ENCODE results near the gene SPIN2A. TPM values are rescaled to one million over a fixed set of nuclear protein-coding genes. Genes with fewer than 3 reads are reported as not detected.
"Not testable (repeated sequence)": the region's sequence is repeated elsewhere in the genome, so short reads cannot be mapped to it uniquely, and the experiment has no call there.

Gene SPIN2A
- total RNA-seq (ENCODE audit: low replicate concordance) = 0.63 TPM in 1 of 2 replicates, not detected in the other

DNA sequence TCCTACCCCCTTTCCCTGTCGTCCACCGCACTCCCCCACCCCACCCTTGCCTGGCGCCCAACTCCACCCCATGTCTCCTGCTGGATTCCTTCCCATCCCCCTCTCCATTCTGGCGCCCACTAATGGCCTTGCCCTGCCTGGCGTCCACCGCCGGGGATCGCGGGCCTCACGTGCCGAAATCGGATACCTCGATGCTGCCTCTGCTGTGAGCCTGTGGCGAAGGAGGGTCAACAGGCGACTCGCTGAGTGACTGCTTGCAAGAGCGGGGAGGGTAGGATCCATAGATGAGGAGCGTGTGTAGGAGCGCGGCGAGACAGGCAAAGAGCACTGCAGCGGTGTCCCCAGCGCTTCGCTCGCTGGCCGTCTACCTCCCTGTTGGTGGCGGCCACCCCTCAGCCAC, at the start of gene SPIN2A:
Gene SPIN2A (minus strand): TSS at position 325 of the 400 bp plus-strand sequence. CDS start 800 bp downstream, outside the sequence.
- H3K4me3 ChIP-seq (ENCODE audit: low read depth, low read length) = peak within 1 kb of the TSS; percentile 40
- not testable (repeated sequence) for DNase-seq (ENCODE audit: low read depth)

GRCh38 chrX:57178605-57179004, 41.4 kb upstream of the SPIN2A start:
- no peak for DNase-seq (ENCODE audit: low read depth)
- TF ChIP-seq, protein P1, sequence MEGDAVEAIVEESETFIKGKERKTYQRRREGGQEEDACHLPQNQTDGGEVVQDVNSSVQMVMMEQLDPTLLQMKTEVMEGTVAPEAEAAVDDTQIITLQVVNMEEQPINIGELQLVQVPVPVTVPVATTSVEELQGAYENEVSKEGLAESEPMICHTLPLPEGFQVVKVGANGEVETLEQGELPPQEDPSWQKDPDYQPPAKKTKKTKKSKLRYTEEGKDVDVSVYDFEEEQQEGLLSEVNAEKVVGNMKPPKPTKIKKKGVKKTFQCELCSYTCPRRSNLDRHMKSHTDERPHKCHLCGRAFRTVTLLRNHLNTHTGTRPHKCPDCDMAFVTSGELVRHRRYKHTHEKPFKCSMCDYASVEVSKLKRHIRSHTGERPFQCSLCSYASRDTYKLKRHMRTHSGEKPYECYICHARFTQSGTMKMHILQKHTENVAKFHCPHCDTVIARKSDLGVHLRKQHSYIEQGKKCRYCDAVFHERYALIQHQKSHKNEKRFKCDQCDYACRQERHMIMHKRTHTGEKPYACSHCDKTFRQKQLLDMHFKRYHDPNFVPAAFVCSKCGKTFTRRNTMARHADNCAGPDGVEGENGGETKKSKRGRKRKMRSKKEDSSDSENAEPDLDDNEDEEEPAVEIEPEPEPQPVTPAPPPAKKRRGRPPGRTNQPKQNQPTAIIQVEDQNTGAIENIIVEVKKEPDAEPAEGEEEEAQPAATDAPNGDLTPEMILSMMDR (IDR thresholded peaks at IDR 0.05; ENCODE audit: insufficient read depth, low read length) = no peak
- H3K4me3 ChIP-seq (ENCODE audit: low read depth, low read length) = no peak overlapping the region

DNA sequence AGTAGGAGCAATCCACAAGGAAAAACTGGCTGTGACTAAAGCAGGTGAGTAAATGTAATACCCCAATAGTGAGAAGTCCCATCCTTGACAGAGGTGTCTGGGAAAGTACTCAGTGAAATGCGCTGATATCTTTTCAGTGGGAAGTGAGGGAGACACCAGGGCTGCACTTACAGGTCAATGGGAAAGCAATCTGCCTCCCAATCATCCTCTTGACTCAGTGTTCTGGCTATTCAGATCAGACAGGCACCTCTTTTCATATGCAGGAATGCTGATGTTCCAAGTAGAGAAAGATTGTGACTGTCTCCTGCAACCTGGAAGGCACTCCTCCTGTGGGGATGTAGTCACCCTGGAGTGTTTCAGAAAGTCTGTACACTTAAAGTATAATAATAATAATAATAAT, 39.9 kb upstream of the SPIN2A start:
- TF ChIP-seq, protein P1 (IDR thresholded peaks at IDR 0.05; ENCODE audit: insufficient read depth, low read length) = no peak
- DNase-seq (ENCODE audit: low read depth) = no peak
- no peak overlapping the region for H3K4me3 ChIP-seq (ENCODE audit: low read depth, low read length)

DNA sequence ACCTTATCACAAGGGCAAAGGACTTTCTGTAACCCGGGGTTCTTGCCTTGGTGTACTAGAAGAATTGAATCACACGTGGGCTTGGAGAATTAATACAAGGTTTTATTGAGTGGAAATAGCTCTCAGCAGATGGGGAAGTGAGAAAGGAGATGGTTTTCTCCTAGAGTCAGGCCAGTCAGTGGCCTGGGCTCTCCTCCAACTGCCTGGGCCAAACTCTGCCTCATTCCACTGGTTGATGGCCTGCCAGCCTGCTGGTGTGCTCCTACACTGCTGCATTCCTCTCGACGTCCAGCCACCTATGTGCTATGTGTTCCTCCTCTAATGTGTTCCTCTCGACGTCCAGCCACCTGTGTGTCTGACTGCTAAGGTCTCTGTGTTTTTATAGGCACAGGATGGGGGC, 35.3 kb upstream of the SPIN2A start:
- no peak overlapping the region for H3K4me3 ChIP-seq (ENCODE audit: low read depth, low read length)
- TF ChIP-seq, protein P1 (IDR thresholded peaks at IDR 0.05; ENCODE audit: insufficient read depth, low read length) = no peak
- DNase-seq (ENCODE audit: low read depth) = peak; percentile 0

DNA sequence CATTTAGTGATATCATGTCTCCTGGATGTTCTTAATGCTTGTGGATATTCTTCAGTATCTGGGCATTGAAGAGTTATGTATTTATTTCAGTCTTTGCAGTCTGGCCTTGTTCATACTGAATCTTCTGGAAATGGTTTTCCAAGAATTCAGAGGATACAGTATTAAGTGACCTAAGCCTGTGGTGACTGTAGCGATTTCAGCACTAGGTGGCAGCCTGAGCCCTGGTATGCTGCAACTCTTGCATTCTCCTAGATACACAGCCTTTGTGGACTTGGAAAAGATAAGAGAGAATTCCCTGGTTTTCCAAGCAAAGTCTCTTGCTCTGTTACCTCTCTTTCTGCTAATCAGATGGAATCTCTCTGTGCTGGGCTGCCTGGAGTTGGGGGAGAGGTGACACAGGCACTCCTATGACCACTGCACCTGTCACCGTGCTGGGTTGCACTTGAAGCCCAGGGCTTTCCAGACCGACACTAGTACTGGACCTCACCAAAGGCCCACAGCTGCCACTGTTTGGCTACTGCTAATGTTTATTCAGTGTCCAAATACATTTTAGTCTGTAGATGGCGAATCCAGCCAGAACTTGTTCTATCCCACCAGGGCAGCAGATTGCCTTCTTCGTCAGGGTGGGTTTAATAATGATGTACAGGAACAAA, 19.3 kb upstream of the SPIN2A start:
- TF ChIP-seq, protein P1 (IDR thresholded peaks at IDR 0.05; ENCODE audit: insufficient read depth, low read length) = peak; percentile 50
- DNase-seq (ENCODE audit: low read depth) = peak; percentile 50
- H3K4me3 ChIP-seq (ENCODE audit: low read depth, low read length) = no peak overlapping the region

GRCh38 chrX:57155171-57155570, 18.0 kb upstream of the SPIN2A start:
- DNase-seq (ENCODE audit: low read depth) = no peak
- TF ChIP-seq, protein P1 (IDR thresholded peaks at IDR 0.05; ENCODE audit: insufficient read depth, low read length) = no peak
- no peak overlapping the region for H3K4me3 ChIP-seq (ENCODE audit: low read depth, low read length)

DNA sequence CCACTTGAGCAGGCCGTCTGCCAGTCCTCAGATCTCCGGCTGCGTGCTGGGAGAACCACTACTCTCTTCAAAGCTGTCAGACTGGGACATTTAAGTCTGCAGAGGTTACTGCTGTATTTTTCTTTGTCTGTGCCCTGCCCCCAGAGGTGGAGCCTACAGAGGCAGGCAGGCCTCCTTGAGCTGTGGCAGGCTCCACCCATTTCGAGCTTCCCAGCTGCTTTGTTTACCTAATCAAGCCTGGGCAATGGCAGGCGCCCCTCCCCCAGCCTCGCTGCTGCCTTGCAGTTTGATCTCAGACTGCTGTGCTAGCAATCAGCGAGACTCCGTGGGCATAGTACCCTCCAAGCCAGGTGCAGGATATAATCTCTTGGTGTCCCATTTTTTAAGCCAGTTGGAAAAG, 15.0 kb upstream of the SPIN2A start:
- not testable (repeated sequence) for H3K4me3 ChIP-seq (ENCODE audit: low read depth, low read length); DNase-seq (ENCODE audit: low read depth)

- TF ChIP-seq, protein P1 (IDR thresholded peaks at IDR 0.05; ENCODE audit: insufficient read depth, low read length) = no peak
- no peak for DNase-seq (ENCODE audit: low read depth)
- no peak overlapping the region for H3K4me3 ChIP-seq (ENCODE audit: low read depth, low read length)
These were observed 1.5 kb upstream of the SPIN2A start for GRCh38 chrX:57138674-57139073.
